ENCODE measurements around the gene OTOP2. TPM values are rescaled to one million over a fixed set of nuclear protein-coding genes. Genes with fewer than 3 reads are reported as not detected.

Gene OTOP2
- total and polyA plus RNA-seq, 9 of the 15 experiments (the other 6 are each of a cell fraction or from before 2014, with no cell fraction given): 0.04 to 0.36 (median 0.14) TPM; not detected in 1

DNA sequence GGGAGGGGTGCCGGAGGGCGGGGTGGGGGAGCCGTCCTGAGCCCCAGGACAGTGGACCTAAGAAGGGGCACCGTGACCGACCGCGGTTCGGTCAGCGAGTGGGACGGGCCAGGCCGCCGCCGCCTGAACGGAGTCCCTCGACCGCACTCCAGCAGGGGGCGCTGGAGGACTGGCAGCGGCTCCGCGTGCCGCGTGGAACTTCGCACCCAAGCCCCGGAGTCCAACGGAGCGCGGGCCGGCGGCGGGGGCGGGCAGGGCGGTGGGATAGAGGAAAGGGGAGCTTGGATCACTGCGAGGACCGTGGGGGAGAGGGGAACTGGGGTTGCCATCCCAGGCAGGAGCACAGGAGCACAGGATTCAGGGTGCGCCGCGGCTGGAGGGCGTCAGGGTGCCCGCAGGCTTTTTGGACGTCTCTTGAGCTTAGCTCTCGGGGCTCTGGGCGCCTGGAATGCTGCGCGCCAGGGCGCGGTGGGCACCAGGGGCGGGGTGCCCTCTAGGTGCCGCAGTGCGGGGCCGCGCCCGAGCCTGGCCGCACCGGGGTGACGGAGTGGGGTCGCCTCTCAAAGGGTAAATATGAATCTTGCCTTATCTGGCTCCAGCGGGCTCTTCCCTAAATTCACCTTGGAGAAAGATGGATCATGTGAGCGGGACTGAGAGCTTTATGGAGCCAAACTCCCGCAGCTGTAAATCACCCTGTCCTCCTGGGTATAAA, 379 bp upstream of the OTOP2 start (continued):
- TF ChIP-seq CBFB (CRISPR knock-in tag; IDR thresholded peaks at IDR 0.05): peak; percentile 97
- TF ChIP-seq SP1 (CRISPR knock-in tag; IDR thresholded peaks at IDR 0.05): peak; percentile 68; the same call in 1 of the 2 replicates
- TF ChIP-seq TBP (optimal IDR thresholded peaks at IDR 0.05; ENCODE audit: low read depth, low read length): no peak
- TF ChIP-seq FOXM1 (IDR thresholded peaks at IDR 0.05; ENCODE audit: low read depth): no peak
- TF ChIP-seq FOXM1 (CRISPR knock-in tag; IDR thresholded peaks at IDR 0.05; ENCODE audit: low read depth): peak; percentile 93; the same call in 1 of the 2 replicates
- TF ChIP-seq SETDB1 (IDR thresholded peaks at IDR 0.05; ENCODE audit: low read length): no peak
- TF ChIP-seq KHSRP (IDR thresholded peaks at IDR 0.05): no peak
- no peak for TF ChIP-seq VEZF1 (CRISPR knock-in tag; IDR thresholded peaks at IDR 0.05)
- no peak; the same call in 1 of the 2 replicates for TF ChIP-seq ZBTB1 (CRISPR knock-in tag; IDR thresholded peaks at IDR 0.05; ENCODE audit: borderline replicate concordance, low read depth)
- TF ChIP-seq HIVEP1 (CRISPR knock-in tag; IDR thresholded peaks at IDR 0.05): no peak
- no peak for TF ChIP-seq ZBTB34 (CRISPR knock-in tag; IDR thresholded peaks at IDR 0.05)
- TF ChIP-seq MAZ (CRISPR knock-in tag; conservative IDR thresholded peaks at IDR 0.05 in 1 of 2, IDR thresholded peaks at IDR 0.05 in 1 of 2): peak in 1 of 2 experiments; percentile 49; a peak in 3 of 4 replicates
- no peak for TF ChIP-seq FOXO4 (CRISPR knock-in tag; IDR thresholded peaks at IDR 0.05)
- no peak for TF ChIP-seq TCF15 (CRISPR knock-in tag; IDR thresholded peaks at IDR 0.05)
- peak; percentile 66 to 95 (median 82) for TF ChIP-seq CTCF (IDR thresholded peaks at IDR 0.05 in 2 of 3, conservative IDR thresholded peaks at IDR 0.05 in 1 of 3; ENCODE audit: insufficient read depth in 2 of 3, low read depth in 1 of 3, low read length in 3 of 3)
- TF ChIP-seq POLR2AphosphoS2 (IDR thresholded peaks at IDR 0.05; ENCODE audit: low read length): no peak
- no peak for TF ChIP-seq ZBTB33 (CRISPR knock-in tag; IDR thresholded peaks at IDR 0.05)
- TF ChIP-seq RFX5 (IDR thresholded peaks at IDR 0.05; ENCODE audit: low read depth, low read length): no peak
- no peak for TF ChIP-seq ZBTB17 (CRISPR knock-in tag; IDR thresholded peaks at IDR 0.05)
